Type B pancreatic cell (in vitro differentiated cells): ENCODE measurements around the gene MPP3. TPM values are rescaled to one million over a fixed set of nuclear protein-coding genes. Genes with fewer than 3 reads are reported as not detected.

ENCODE experiments used
- DNase-seq: peaks from one replicate; pipeline ENCODE4 v3.0.0; 2021; ENCODE audit warnings: mixed read lengths; ENCODE audit not compliant: unreplicated experiment; ENCODE audit errors: extremely low spot score
- H3K27ac Mint-ChIP-seq: 2 replicates; pipeline ENCODE4 v1.8.0; 2021; ENCODE audit warnings: mild to moderate bottlenecking, mixed read lengths
- H3K27me3 Mint-ChIP-seq: 2 replicates; pipeline ENCODE4 v1.8.0; 2021; ENCODE audit warnings: mixed read lengths
- H3K36me3 Mint-ChIP-seq: 2 replicates; pipeline ENCODE4 v1.8.0; 2021; ENCODE audit warnings: mixed read lengths
- H3K4me1 Mint-ChIP-seq: one replicate; pipeline ENCODE4 v1.8.0; 2021; ENCODE audit warnings: mixed read lengths; ENCODE audit not compliant: unreplicated experiment
- H3K4me3 Mint-ChIP-seq: 2 replicates; pipeline ENCODE4 v1.8.0; 2021; ENCODE audit warnings: mild to moderate bottlenecking, mixed read lengths
- H3K9me3 Mint-ChIP-seq: 2 replicates; pipeline ENCODE4 v1.8.0; 2021; ENCODE audit warnings: mixed read lengths
- total RNA-seq: library from RNA; stranded (reverse); gene quantifications from 2 replicates; pipeline ENCODE4 v1.2.1, GENCODE V29; 2021; ENCODE audit warnings: low replicate concordance
- TF ChIP-seq, protein P1 (sequence below): fragments of 200-600 bp; sonication (generic); conservative IDR thresholded peaks from 2 replicates; pipeline ENCODE4 v1.5.0; 2021; ENCODE audit warnings: antibody characterized with exemption, mild to moderate bottlenecking

MPP3 gene
- total RNA-seq, 1 donor from 2014 or later, result 7.8 TPM

DNA sequence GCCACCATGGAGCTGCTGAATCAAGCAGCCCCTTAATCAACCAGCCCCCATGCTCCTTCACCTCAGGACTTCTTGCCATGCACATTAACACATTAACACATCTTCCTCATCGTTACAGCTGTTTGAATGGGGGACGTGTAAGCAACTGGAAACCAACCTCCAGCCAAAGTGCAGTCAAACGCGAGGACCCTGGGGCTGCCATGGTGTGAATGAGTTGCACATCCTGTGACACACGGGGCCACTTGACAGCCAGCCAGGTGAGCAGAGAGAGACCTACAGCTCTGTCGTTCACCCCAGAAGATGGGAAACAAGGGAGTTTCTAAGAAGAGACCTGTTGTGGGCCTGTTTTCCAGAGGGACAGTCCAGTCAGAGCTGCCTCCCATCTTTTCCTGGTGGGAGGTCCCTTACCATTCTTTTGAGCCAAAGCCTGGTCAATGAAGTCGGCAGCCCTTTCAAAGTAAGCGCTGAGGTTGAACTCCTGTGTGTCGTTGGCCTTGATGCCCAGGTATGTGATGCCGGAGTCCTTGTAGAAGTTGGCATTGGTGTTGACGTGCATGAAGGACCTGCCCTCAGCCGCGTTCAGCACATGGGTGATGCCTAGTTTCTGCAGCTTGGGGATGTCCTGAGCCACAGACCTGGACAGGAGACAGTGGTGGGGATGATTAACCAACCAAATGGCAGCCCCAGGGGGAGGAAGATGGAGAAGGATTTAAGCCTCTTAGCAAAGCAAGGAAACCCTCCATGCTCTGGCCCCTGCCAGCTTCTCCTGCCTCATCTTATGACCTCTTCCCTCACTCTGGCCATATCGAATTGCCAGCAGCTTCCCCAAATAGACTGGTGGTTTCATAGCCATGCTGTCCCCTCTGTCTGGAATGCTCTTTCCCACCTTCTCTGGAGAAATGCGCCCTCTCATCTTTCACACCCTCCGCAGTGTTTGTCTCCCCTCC is 58.4 kb downstream of the MPP3 start:
- peaks cover 3% of the 10 kb centered on the region for H3K27me3 Mint-ChIP-seq
- DNase-seq, result no peak
- no peaks in the 10 kb centered on the region for H3K4me1 Mint-ChIP-seq
- H3K36me3 Mint-ChIP-seq, result peaks cover 31% of the 10 kb centered on the region
- TF ChIP-seq, protein P1, sequence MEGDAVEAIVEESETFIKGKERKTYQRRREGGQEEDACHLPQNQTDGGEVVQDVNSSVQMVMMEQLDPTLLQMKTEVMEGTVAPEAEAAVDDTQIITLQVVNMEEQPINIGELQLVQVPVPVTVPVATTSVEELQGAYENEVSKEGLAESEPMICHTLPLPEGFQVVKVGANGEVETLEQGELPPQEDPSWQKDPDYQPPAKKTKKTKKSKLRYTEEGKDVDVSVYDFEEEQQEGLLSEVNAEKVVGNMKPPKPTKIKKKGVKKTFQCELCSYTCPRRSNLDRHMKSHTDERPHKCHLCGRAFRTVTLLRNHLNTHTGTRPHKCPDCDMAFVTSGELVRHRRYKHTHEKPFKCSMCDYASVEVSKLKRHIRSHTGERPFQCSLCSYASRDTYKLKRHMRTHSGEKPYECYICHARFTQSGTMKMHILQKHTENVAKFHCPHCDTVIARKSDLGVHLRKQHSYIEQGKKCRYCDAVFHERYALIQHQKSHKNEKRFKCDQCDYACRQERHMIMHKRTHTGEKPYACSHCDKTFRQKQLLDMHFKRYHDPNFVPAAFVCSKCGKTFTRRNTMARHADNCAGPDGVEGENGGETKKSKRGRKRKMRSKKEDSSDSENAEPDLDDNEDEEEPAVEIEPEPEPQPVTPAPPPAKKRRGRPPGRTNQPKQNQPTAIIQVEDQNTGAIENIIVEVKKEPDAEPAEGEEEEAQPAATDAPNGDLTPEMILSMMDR, result no peak
- H3K4me3 Mint-ChIP-seq, result no peak overlapping the region
- H3K9me3 Mint-ChIP-seq, result no peaks in the 10 kb centered on the region
- H3K27ac Mint-ChIP-seq, result no peak overlapping the region

DNA sequence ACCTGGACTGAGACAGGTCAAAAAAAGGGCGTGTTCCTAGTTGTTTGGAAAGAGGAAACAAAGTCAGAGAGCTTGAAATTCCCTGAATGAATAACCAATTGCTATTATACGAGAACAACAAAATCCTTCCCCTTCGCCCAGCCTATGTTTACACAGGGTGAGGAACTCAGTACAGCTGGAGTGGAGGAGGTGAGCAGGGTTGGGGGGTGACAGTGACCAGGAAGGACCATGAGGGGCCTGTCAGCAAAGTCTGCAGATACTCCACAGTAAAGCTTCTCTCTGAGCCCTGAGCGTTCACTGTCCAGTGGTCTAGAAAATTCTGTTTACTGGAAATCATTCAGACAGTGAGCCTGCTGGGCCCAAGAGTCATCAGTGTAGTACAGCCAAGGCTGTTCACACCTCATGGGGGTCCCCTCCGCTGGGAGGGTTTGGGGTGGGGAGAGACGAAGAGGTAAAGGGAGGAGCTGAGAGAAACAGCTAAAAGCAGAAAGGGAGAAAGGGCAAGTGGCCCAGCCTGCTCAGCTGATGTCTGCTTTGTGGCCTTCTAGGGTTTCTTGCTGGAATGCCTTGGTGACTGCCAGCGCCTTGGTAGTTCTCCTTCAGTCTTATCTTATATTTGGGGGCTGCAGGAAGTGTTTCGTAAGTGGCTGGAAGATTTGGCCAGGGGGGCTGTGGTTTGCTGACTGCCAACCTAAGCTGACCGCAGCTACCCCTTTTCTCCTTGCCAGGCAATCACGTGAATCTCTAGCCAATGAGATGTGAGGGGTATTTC is 59.9 kb downstream of the MPP3 start:
- TF ChIP-seq, protein P1, result no peak
- Mint-ChIP-seq H3K4me1 (no peaks in the 10 kb centered on the region), H3K36me3 (peaks cover 36% of the 10 kb centered on the region), H3K27ac (peak overlapping the region; percentile 36), H3K27me3 (no peaks in the 10 kb centered on the region), H3K9me3 (no peaks in the 10 kb centered on the region), H3K4me3 (no peak overlapping the region)
- no peak for DNase-seq

DNA sequence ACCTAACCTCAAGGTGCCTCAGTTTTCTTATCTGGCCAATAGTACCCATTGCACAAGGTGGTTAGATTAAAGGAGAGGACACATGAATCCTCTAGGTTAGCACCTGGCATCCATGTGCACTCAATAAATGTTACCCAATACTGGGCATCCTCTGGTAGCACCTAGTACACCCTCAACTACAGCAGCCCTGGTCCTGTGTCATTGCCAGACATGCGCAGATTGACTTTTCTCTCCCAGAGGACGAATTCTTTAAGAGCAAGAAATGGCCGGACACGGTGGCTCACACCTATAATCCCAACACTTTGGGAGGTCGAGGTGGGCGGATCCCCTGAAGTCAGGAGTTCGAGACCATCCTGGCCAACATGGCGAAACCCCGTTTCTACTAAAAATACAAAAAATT is 61.5 kb downstream of the MPP3 start:
- H3K4me3 Mint-ChIP-seq, result no peak overlapping the region
- H3K36me3 Mint-ChIP-seq, result peaks cover 36% of the 10 kb centered on the region
- no peaks in the 10 kb centered on the region for H3K27me3 Mint-ChIP-seq
- no peak overlapping the region for H3K27ac Mint-ChIP-seq
- H3K4me1 Mint-ChIP-seq, result no peaks in the 10 kb centered on the region
- no peak for DNase-seq
- TF ChIP-seq, protein P1, result no peak
- no peaks in the 10 kb centered on the region for H3K9me3 Mint-ChIP-seq

DNA sequence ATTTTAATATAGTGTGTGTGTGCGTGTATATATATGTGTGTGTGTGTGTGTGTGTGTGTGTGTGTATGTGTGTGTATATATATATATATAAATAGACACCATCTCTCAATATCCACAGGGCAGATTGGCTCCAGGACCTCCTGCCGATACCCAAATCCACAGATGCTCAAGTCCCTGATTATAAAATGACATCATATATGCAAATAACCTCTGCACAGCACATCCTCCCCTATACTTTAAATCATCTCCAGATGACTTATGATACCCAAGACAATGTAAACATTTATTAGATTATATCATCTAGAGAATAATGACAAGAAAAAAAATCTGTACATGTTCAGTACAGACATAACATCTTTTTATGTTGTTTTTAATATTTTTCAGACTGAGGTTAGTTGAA is 62.0 kb downstream of the MPP3 start:
- no peaks in the 10 kb centered on the region for H3K4me1 Mint-ChIP-seq
- H3K27ac Mint-ChIP-seq, result no peak overlapping the region
- TF ChIP-seq, protein P1, result no peak
- H3K9me3 Mint-ChIP-seq, result no peaks in the 10 kb centered on the region
- no peaks in the 10 kb centered on the region for H3K27me3 Mint-ChIP-seq
- no peak for DNase-seq
- no peak overlapping the region for H3K4me3 Mint-ChIP-seq
- H3K36me3 Mint-ChIP-seq, result peaks cover 36% of the 10 kb centered on the region

DNA sequence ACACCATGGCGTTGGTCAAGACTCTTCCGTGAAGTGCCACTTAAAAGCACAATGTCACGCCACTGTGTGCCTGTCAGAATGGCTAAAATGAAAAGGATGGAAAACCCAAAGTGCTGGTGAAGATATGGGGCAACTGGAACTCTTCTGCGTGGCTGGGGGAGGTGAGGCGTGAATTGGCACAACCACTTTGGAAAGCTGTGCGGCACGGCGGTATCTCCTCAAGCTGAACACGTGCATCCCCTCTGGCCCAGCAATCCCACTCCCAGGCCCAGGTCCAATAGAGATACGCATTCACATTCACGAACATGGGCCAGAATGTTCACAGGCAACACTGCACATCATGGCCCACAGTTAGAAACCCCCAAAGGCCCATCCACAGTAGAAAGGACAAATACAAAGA is 63.1 kb downstream of the MPP3 start:
- Mint-ChIP-seq H3K27ac (no peak overlapping the region), H3K9me3 (no peaks in the 10 kb centered on the region), H3K4me3 (no peak overlapping the region), H3K27me3 (no peaks in the 10 kb centered on the region), H3K4me1 (no peaks in the 10 kb centered on the region), H3K36me3 (peaks cover 36% of the 10 kb centered on the region)
- no peak for DNase-seq
- TF ChIP-seq, protein P1, result no peak
